Heart right ventricle (tissue), 16 donors: ENCODE data around the gene WDR18. TPM values are rescaled to one million over a fixed set of nuclear protein-coding genes. Genes with fewer than 3 reads are reported as not detected.
A peak's percentile ranks its signal among the peaks of the same experiment; 100 is the strongest.

ENCODE experiments used
- ATAC-seq, 8 donors: fragments of 200-7000 bp; cut with Tn5 transposase; one replicate each; pipeline ENCODE4 v1.9.1; 2020; ENCODE audit warnings: mild to moderate bottlenecking in 8 of 8, moderate library complexity in 8 of 8, moderate number of reproducible peaks in 1 of 8
- DNase-seq, 2 donors: peaks; one replicate each; pipeline ENCODE4 v3.0.0-alpha.2; 2020
- H3K27ac ChIP-seq, 10 donors: fragments of 200-600 bp; sonication (generic) in 2 of 10; one replicate each; pipeline versions ENCODE4 v1.5.0 to v1.8.0; 2020 to 2022; ENCODE audit warnings: mild to moderate bottlenecking in 3 of 10
- H3K27me3 ChIP-seq, 7 donors: fragments of 200-600 bp; one replicate each; pipeline ENCODE4 v1.8.0; 2021 to 2022; ENCODE audit warnings: mild to moderate bottlenecking in 2 of 7
- H3K36me3 ChIP-seq, 9 donors: fragments of 200-600 bp; sonication (generic) in 1 of 9; one replicate each; pipeline versions ENCODE4 v1.5.0 to v1.8.0; 2020 to 2022; ENCODE audit warnings: mild to moderate bottlenecking in 2 of 9
- H3K4me1 ChIP-seq, 9 donors: fragments of 200-600 bp; sonication (generic) in 1 of 9; one replicate each; pipeline versions ENCODE4 v1.5.0 to v1.8.0; 2020 to 2022; ENCODE audit warnings: mild to moderate bottlenecking in 4 of 9
- H3K4me3 ChIP-seq, 10 donors: fragments of 200-600 bp; sonication (generic) in 2 of 10; one replicate each; pipeline versions ENCODE4 v1.5.0 to v1.8.0; 2020 to 2022; ENCODE audit warnings: mild to moderate bottlenecking in 7 of 10, moderate library complexity in 2 of 10
- H3K9me3 ChIP-seq, 11 donors: fragments of 200-600 bp in 10 of 11; sonication (generic) in 2 of 11; one replicate each; pipeline versions ENCODE4 v1.5.0 to v1.8.0; 2013 to 2022; ENCODE audit warnings: mild to moderate bottlenecking in 2 of 11, control low read depth in 1 of 11, moderate library complexity in 1 of 11
- WGBS, 2 donors: extraction: QIAGEN DNeasy Blood & Tissue Kit; methylation state at CpG; one replicate each; pipeline ENCODE4 v1.1.7; 2013; ENCODE audit warnings: inconsistent platforms in 1 of 2; 5-methylcytosine and 5-hydroxymethylcytosine counted together
- intact Hi-C, 10 donors: fragments of 100-400 bp; cut with DNase I; formaldehyde crosslinking; loops; one replicate each; pipeline versions ENCODE4 v1.11.1 to v1.14.2; 2022
- polyA plus RNA-seq, 2 donors: library from polyadenylated mRNA; stranded (reverse); fragments of 200-250 nt; gene quantifications; one replicate each; pipeline ENCODE4 v1.2.3, GENCODE V29; 2013
- total RNA-seq, 10 donors: library from RNA; stranded (reverse); fragmentation: NEBNext Ultra II Directional in 3 of 10; extraction: Animal tissue kit (Norgen Biotek cat#: 25700) in 3 of 10; gene quantifications; one replicate each; pipeline versions ENCODE4 v1.2.1 to v1.2.4, GENCODE V29; 2021 to 2023
- TF ChIP-seq, protein P1 (sequence below), 9 donors: fragments of 200-600 bp; sonication (generic) in 2 of 9; IDR thresholded peaks; one replicate each; pipeline versions ENCODE4 v1.5.0 to v1.8.0; 2021 to 2022; ENCODE audit warnings: antibody characterized with exemption in 9 of 9, mild to moderate bottlenecking in 5 of 9, moderate library complexity in 1 of 9
- donor health status: Arrhythmogenic right ventricular cardiomyopathy.
- donor health status: ischemic (EF 13 %, LVEDD 7.1; RV severe dilation, severe dysfunction).
- donor health status: healthy with polysubstance abuse.
- donor health status: DM: no; HTN: yes; CAD: no.
- donor health status: DM: no; HTN: no; CAD: no.
- donor health status: ischemic (EF 25% LVEDD 6.9; RV normal size, moderate dysfunction).
- donor health status: ischemic (EF 25% LVEDD 5.7; RV mildly dilated, moderate dysfunction).
- donor health status: healthy.
- donor health status: DM: yes; HTN: yes; CAD: no.
- donor health status: Ischemic cardiomyopathy.
- donor health status: ischemic (EF 35%, LVEDD 5.7; RV mildly dilated, moderate dysfunction).
- donor health status: nonischemic (EF 11% LVEDD 7.7; RV severe dilation, severe dysfunction).
- donor health status: DM: yes; HTN: yes; CAD: no.
- donor health status: PGD.
- donor health status: ischemic (EF 29% LVEDD 5.4; RV normal size, mild dysfunction).
- donor health status: nonischemic (EF 23%, LVEDD 6.1; RV moderate dilation, normal function).

WDR18 gene
- total and polyA plus RNA-seq, 12 donors: 17.3 to 66.4 (median 21.0) TPM

- H3K27ac ChIP-seq: no peak overlapping the region
- H3K9me3 ChIP-seq: peaks cover 0 to 3% (median 0%) of the 10 kb centered on the region in 11 donors
- no peak overlapping the region for H3K4me3 ChIP-seq
- H3K36me3 ChIP-seq: peaks cover 0 to 6% (median 0%) of the 10 kb centered on the region in 9 donors
- TF ChIP-seq, protein P1, sequence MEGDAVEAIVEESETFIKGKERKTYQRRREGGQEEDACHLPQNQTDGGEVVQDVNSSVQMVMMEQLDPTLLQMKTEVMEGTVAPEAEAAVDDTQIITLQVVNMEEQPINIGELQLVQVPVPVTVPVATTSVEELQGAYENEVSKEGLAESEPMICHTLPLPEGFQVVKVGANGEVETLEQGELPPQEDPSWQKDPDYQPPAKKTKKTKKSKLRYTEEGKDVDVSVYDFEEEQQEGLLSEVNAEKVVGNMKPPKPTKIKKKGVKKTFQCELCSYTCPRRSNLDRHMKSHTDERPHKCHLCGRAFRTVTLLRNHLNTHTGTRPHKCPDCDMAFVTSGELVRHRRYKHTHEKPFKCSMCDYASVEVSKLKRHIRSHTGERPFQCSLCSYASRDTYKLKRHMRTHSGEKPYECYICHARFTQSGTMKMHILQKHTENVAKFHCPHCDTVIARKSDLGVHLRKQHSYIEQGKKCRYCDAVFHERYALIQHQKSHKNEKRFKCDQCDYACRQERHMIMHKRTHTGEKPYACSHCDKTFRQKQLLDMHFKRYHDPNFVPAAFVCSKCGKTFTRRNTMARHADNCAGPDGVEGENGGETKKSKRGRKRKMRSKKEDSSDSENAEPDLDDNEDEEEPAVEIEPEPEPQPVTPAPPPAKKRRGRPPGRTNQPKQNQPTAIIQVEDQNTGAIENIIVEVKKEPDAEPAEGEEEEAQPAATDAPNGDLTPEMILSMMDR (IDR thresholded peaks at IDR 0.05): no peak
- 84 to 85% methylated on average over 24 of the region's 24 CpGs for whole genome bisulfite sequencing, 2 donors
- intact Hi-C loops: loop anchor here in 3 of 10 donors (5.0 to 10.0 kb wide), 2 partner anchors 210 to 212 kb away; no protein-coding TSS in a partner anchor
- H3K27me3 ChIP-seq: no peaks in the 10 kb centered on the region
- ATAC-seq (no peak), DNase-seq (no peak)
- H3K4me1 ChIP-seq: peaks cover 0 to 9% (median 0%) of the 10 kb centered on the region in 9 donors
Observed at GRCh38 chr19:977058-977464, 7.1 kb upstream of the WDR18 start.

DNA sequence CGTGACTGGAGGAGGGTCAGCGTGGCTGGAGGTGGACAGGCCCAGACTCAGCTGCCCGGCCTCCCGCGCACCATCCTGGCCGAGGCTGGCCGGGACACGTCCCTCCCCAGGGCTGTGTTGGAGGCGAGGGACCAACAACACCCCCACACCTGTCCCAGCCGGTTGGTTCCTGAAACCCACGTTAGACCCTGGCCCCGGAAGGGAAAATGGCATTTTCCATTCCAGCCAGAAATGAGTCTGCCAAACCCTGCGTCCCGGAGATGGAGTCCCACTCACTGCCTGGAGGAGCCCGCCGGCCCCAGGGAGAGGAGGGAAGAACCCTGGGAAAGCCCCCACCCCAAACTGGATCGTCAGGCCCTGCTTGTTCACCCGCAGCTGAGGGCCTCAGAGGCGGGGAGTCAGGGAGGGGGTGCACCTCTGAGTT, 4.8 kb upstream of the WDR18 start:
- Histone ChIP-seq H3K4me1 (peaks cover 4 to 26% (median 17%) of the 10 kb centered on the region in 9 donors), H3K27ac (no peak overlapping the region), H3K9me3 (no peaks in the 10 kb centered on the region), H3K4me3 (no peak overlapping the region), H3K36me3 (no peaks in the 10 kb centered on the region), H3K27me3 (no peaks in the 10 kb centered on the region)
- no peak for DNase-seq
- TF ChIP-seq, protein P1 (IDR thresholded peaks at IDR 0.05): no peak
- ATAC-seq: no peak
- 70 to 71% methylated on average over 19 of the region's 19 CpGs for WGBS, 2 donors
- intact Hi-C loops: loop anchor here in 3 of 10 donors (5.0 to 10.0 kb wide), 2 partner anchors 212 to 215 kb away; no protein-coding TSS in a partner anchor

- no peak for ATAC-seq
- intact Hi-C loops: loop anchor here in 7 of 10 donors (5.0 to 10.0 kb wide), 6 partner anchors 116 to 213 kb away; partner anchors contain the start of genes CFD (in 2 of the 7) and ELANE (in 1 of the 7)
- peak in 1 of 2 donors; percentile 44 for DNase-seq
- 30 to 33% methylated on average over 32 of the region's 32 CpGs for WGBS, 2 donors
- H3K9me3 ChIP-seq: no peaks in the 10 kb centered on the region
- H3K27ac ChIP-seq: no peak overlapping the region
- no peak overlapping the region for H3K4me3 ChIP-seq
- H3K4me1 ChIP-seq: peaks cover 4 to 35% (median 22%) of the 10 kb centered on the region in 9 donors
- no peaks in the 10 kb centered on the region for H3K27me3 ChIP-seq
- H3K36me3 ChIP-seq: no peaks in the 10 kb centered on the region
- TF ChIP-seq, protein P1 (IDR thresholded peaks at IDR 0.05): no peak
Observed at GRCh38 chr19:980133-980998, 3.8 kb upstream of the WDR18 start.

GRCh38 chr19:982567-983170, 1.5 kb upstream of the WDR18 start:
- Histone ChIP-seq H3K4me3 (peak overlapping the region in 9 of 10 donors; percentile 28 to 52 (median 41)), H3K27ac (peak overlapping the region in 6 of 10 donors; percentile 17 to 92 (median 33))

More at GRCh38 chr19:982567-983170, 1.5 kb upstream of the WDR18 start:
- Histone ChIP-seq H3K36me3 (peaks cover 0 to 22% (median 8%) of the 10 kb centered on the region in 9 donors), H3K27me3 (no peaks in the 10 kb centered on the region), H3K9me3 (no peaks in the 10 kb centered on the region), H3K4me1 (peaks cover 4 to 36% (median 22%) of the 10 kb centered on the region in 9 donors)
- ATAC-seq (peak; percentile 69 to 86 (median 76)), DNase-seq (peak; percentile 54 to 83)
- WGBS, 2 donors: 1% methylated on average over 46 of the region's 46 CpGs
- TF ChIP-seq, protein P1 (IDR thresholded peaks at IDR 0.05): peak; percentile 76 to 99 (median 94)
- intact Hi-C loops: loop anchor here (1.0 to 10.0 kb wide), 11 partner anchors 58 to 215 kb away; partner anchors contain the start of genes CFD (in 2 of the 10) and ELANE (in 1 of the 10)
